Vagina (tissue), 2 donors: ENCODE data around the gene PTPRN2.

ENCODE experiments used
- POLR2A ChIP-seq, 2 donors: fragments of 450-650 bp; IDR thresholded peaks; one replicate each; pipeline ENCODE4 v1.6.1; 2017; ENCODE audit warnings: antibody characterized with exemption in 2 of 2, mild to moderate bottlenecking in 2 of 2, moderate library complexity in 2 of 2
- POLR2AphosphoS5 ChIP-seq, 2 donors: sonication (generic); formaldehyde crosslinking; IDR thresholded peaks; one replicate each; pipeline ENCODE4 v1.9.0; 2017; ENCODE audit warnings: antibody characterized with exemption in 2 of 2, mild to moderate bottlenecking in 2 of 2, low read depth in 1 of 2; ENCODE audit not compliant: insufficient read depth in 1 of 2
- TF ChIP-seq, protein P1 (sequence below), 3 experiments: fragments of 450-650 bp in 2 of 3; fragments of 200-600 bp in 1 of 3; sonication (generic) in 1 of 3; IDR thresholded peaks; one replicate each; pipeline ENCODE4 v1.5.1; 2017 to 2019; ENCODE audit warnings: antibody characterized with exemption in 3 of 3, mild to moderate bottlenecking in 2 of 3, moderate library complexity in 2 of 3

DNA sequence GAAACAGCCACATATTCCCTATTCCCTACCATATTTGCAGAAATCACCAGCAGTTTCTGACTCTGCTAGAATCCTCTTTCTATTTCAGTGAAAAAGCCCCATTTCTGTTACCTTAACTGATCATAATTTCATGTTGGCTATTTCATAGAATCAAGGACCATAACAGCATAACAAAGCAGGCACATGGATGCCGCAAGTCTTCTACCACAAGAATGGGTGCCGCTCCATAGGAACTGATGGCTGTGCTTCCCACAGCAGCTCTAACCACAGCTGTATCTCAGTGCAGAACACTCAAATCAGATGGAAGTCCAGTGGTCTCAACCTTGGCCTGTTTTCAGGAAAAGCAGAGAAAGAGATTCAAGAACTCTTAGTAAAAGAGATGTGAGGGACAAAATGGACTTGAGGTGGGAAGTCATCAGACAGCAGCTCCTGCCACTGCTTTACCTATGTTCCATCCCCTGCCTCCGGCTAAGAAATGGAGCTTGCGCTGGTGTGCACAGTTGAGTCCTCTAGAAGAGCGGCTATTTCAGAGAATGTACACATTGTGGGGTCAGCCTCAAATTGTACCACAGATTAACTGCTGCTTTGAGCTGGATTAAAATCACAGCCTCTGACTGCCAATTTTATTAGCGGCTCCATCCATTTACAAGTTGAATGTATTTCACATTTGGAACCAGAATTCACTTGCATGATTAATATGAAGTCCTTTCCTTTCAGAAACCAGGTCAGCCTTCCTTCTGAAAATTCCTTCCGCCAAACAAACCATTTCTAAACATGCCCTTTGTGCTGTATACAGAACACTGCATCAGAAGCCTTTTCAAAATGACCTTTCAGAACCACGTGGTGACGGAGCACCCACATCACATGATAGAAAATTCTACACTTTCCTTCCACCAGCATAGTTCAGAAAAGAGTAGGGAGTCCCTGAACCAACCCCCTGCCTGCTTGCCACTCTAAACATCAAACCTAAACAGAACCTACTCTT, 7.7 kb downstream of the PTPRN2 start:
- TF ChIP-seq POLR2AphosphoS5 (IDR thresholded peaks at IDR 0.05; ENCODE audit: insufficient read depth in 1 of 2, low read depth in 1 of 2), result no peak
- no peak for TF ChIP-seq POLR2A (IDR thresholded peaks at IDR 0.05)
- TF ChIP-seq, protein P1, sequence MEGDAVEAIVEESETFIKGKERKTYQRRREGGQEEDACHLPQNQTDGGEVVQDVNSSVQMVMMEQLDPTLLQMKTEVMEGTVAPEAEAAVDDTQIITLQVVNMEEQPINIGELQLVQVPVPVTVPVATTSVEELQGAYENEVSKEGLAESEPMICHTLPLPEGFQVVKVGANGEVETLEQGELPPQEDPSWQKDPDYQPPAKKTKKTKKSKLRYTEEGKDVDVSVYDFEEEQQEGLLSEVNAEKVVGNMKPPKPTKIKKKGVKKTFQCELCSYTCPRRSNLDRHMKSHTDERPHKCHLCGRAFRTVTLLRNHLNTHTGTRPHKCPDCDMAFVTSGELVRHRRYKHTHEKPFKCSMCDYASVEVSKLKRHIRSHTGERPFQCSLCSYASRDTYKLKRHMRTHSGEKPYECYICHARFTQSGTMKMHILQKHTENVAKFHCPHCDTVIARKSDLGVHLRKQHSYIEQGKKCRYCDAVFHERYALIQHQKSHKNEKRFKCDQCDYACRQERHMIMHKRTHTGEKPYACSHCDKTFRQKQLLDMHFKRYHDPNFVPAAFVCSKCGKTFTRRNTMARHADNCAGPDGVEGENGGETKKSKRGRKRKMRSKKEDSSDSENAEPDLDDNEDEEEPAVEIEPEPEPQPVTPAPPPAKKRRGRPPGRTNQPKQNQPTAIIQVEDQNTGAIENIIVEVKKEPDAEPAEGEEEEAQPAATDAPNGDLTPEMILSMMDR (IDR thresholded peaks at IDR 0.05), result no peak
